Panc1 (cell line): ENCODE results near the gene PHLDB2. TPM values are rescaled to one million over a fixed set of nuclear protein-coding genes. Genes with fewer than 3 reads are reported as not detected.

ENCODE experiments used
- ATAC-seq: fragments of 200-7000 bp; cut with Tn5 transposase; 2 replicates; pipeline ENCODE4 v1.9.1; 2020; ENCODE audit warnings: mild to moderate bottlenecking, moderate library complexity
- BruUV-seq: library from RNA; stranded (reverse); fragments of 400-500 nt; replicated peaks from 2 replicates; lab custom pipeline; 2021; lab: Mats Ljungman, UMichigan
- CTCF ChIA-PET: fragments of 300-600 bp; sonication (Branson Sonifier 250); formaldehyde crosslinking; loops from one replicate; lab custom pipeline; 2022; ENCODE audit warnings: antibody characterized with exemption; lab: Charles Lee
- POLR2A ChIA-PET: fragments of 300-600 bp; sonication (Branson Sonifier 250); formaldehyde crosslinking; loops from one replicate; lab custom pipeline; 2022; ENCODE audit warnings: antibody characterized with exemption; lab: Charles Lee
- DNase-seq: peaks from one replicate; pipeline ENCODE4 v3.0.0-alpha.2; 2010; ENCODE audit warnings: low read depth, low spot score
- H3K27ac ChIP-seq: 2 replicates; pipeline ENCODE4 v1.5.1; 2011; ENCODE audit warnings: mild to moderate bottlenecking, low read length, inconsistent platforms
- H3K27me3 ChIP-seq: fragments of 200-500 bp; sonication (Bioruptor generic); 2 replicates; pipeline ENCODE4 v1.6.0; 2014; ENCODE audit warnings: low read length, inconsistent platforms; ENCODE audit not compliant: control insufficient read depth, insufficient read depth
- H3K36me3 ChIP-seq: fragments of 200-500 bp; sonication (Bioruptor generic); 2 replicates; pipeline ENCODE4 v1.5.1; 2014; ENCODE audit warnings: inconsistent platforms, mild to moderate bottlenecking, low read length, moderate library complexity; ENCODE audit not compliant: control insufficient read depth, insufficient read depth
- H3K4me1 ChIP-seq: 2 replicates; pipeline ENCODE4 v1.5.1; 2011; ENCODE audit warnings: inconsistent platforms, mild to moderate bottlenecking, low read length, moderate library complexity; ENCODE audit not compliant: control insufficient read depth, insufficient read depth
- H3K4me3 ChIP-seq, 2 experiments: 2 replicates each; pipeline ENCODE4 v1.5.1; 2011 to 2012; ENCODE audit warnings: low read depth in 2 of 2, low read length in 2 of 2, mild to moderate bottlenecking in 2 of 2, inconsistent platforms in 1 of 2, moderate library complexity in 1 of 2
- H3K9me3 ChIP-seq: fragments of 200-500 bp; sonication (Bioruptor generic); 2 replicates; pipeline ENCODE4 v1.5.1; 2014; ENCODE audit warnings: low read depth, mild to moderate bottlenecking, inconsistent platforms, low read length, moderate library complexity; ENCODE audit not compliant: control insufficient read depth, insufficient read depth
- CTCF ChIP-seq: fragments of 450-650 bp; IDR thresholded peaks from 2 replicates; pipeline ENCODE4 v1.5.1; 2017; ENCODE audit warnings: mild to moderate bottlenecking
- POLR2AphosphoS5 ChIP-seq: IDR thresholded peaks from 2 replicates; pipeline ENCODE4 v1.6.1; 2012; ENCODE audit warnings: mild to moderate bottlenecking, low read depth, low read length, moderate library complexity
- REST ChIP-seq, 2 experiments: IDR thresholded peaks; 2 replicates each; pipeline ENCODE4 v1.6.1; 2011 to 2012; ENCODE audit warnings: low read depth in 2 of 2, control low read depth in 1 of 2, low read length in 1 of 2, mild to moderate bottlenecking in 1 of 2, moderate library complexity in 1 of 2; ENCODE audit not compliant: insufficient read depth in 1 of 2
- SIN3A ChIP-seq: IDR thresholded peaks from 2 replicates; pipeline ENCODE4 v1.6.1; 2012; ENCODE audit warnings: low read depth, mild to moderate bottlenecking, low read length, moderate library complexity, borderline replicate concordance; ENCODE audit not compliant: insufficient read depth
- TCF7L2 ChIP-seq: IDR thresholded peaks from 2 replicates; pipeline ENCODE4 v1.6.1; 2011; ENCODE audit warnings: mild to moderate bottlenecking, low read depth, low read length, inconsistent platforms
- in situ Hi-C: cut with HindIII; loops from 2 replicates; pipeline ENCODE4 v1.10.0; 2016; ENCODE audit warnings: low sequenced_read_pairs, low pct_unique_long_range_greater_than_20kb
- intact Hi-C: fragments of 100-400 bp; cut with micrococcal nuclease; formaldehyde crosslinking; loops from one replicate; pipeline ENCODE4 v1.10.0; 2022; ENCODE audit not compliant: unreplicated experiment
- total RNA-seq: library from RNA; stranded (reverse); gene quantifications from one replicate; pipeline ENCODE4 v1.2.1, GENCODE V29; 2021; ENCODE audit not compliant: unreplicated experiment

The PHLDB2 gene
- total RNA-seq, 1 experiment from 2014 or later: 11.3 TPM

GRCh38 chr3:111851511-111851954 is 7.5 kb upstream of the PHLDB2 start:
- no peak for DNase-seq
- Histone ChIP-seq H3K27me3 (no peaks in the 10 kb centered on the region; the same call in 1 of the 2 replicates), H3K4me3 (no peak overlapping the region), H3K27ac (no peak overlapping the region), H3K4me1 (no peaks in the 10 kb centered on the region), H3K9me3 (no peaks in the 10 kb centered on the region), H3K36me3 (no peaks in the 10 kb centered on the region)
- no TSS peak for BruUV-seq
- ATAC-seq: peak; percentile 76; the same call in 1 of the 2 replicates
- POLR2A ChIA-PET: interaction anchor here (0.6 to 0.7 kb wide), 2 partner anchors 36 to 50 kb away, joined by 3 to 10 read pairs; no protein-coding TSS in a partner anchor
- in situ Hi-C loops (no loop called here), intact Hi-C loops (no loop called here)
- CTCF ChIA-PET: no interaction called here
- TF ChIP-seq POLR2AphosphoS5 (no peak), SIN3A (no peak)

- Histone ChIP-seq H3K4me1 (no peaks in the 10 kb centered on the region), H3K27ac (no peak overlapping the region), H3K9me3 (no peaks in the 10 kb centered on the region), H3K27me3 (no peaks in the 10 kb centered on the region; the same call in 1 of the 2 replicates), H3K36me3 (no peaks in the 10 kb centered on the region), H3K4me3 (no peak overlapping the region)
- BruUV-seq: no TSS peak
- ChIA-PET POLR2A (no interaction called here), CTCF (no interaction called here)
- TF ChIP-seq TCF7L2 (no peak), POLR2AphosphoS5 (no peak), CTCF (no peak), SIN3A (no peak), REST (IDR thresholded peaks at IDR 0.05; ENCODE audit: insufficient read depth in 1 of 2, low read depth in 2 of 2, low read length in 1 of 2) (no peak)
- DNase-seq: no peak
- in situ Hi-C loops: no loop called here
- intact Hi-C loops: no loop called here
- no peak for ATAC-seq
Measured at GRCh38 chr3:111852540-111852939, 6.5 kb upstream of the PHLDB2 start.

GRCh38 chr3:111853068-111853467 is 6.0 kb upstream of the PHLDB2 start:
- in situ Hi-C loops: no loop called here
- intact Hi-C loops: no loop called here
- DNase-seq (no peak), ATAC-seq (no peak)
- Histone ChIP-seq H3K4me1 (no peaks in the 10 kb centered on the region), H3K27ac (no peak overlapping the region), H3K9me3 (no peaks in the 10 kb centered on the region), H3K27me3 (no peaks in the 10 kb centered on the region), H3K4me3 (no peak overlapping the region), H3K36me3 (no peaks in the 10 kb centered on the region)
- ChIA-PET POLR2A (no interaction called here), CTCF (no interaction called here)
- BruUV-seq: no TSS peak
- no peak for TF ChIP-seq SIN3A
- no peak for TF ChIP-seq CTCF
- no peak for TF ChIP-seq REST (IDR thresholded peaks at IDR 0.05; ENCODE audit: insufficient read depth in 1 of 2, low read depth in 2 of 2, low read length in 1 of 2)
- TF ChIP-seq POLR2AphosphoS5: no peak
- TF ChIP-seq TCF7L2: no peak
